ENCODE data around the gene MEI1.

DNA sequence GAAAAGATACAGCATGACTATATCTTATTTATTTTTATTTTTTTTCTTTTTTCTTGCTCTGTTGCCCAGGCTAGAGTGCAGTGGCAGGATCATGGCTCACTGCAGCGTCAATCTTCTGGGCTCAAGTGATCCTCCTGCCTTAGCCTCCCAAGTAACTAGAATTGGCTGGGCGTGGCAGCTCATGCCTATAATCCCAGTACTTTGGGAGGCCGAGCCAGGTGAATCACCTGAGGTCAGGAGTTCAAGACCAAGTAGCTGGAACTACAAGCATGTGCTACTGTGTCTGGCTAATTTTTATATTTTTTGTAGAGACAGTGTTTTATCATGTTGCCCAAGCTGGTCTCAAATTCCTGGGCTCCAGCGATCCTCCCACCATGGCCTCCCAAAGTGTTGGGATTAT, 72.9 kb downstream of the MEI1 start:
- TF ChIP-seq POLR2A (IDR thresholded peaks at IDR 0.05): no peak
- TF ChIP-seq, protein P1, sequence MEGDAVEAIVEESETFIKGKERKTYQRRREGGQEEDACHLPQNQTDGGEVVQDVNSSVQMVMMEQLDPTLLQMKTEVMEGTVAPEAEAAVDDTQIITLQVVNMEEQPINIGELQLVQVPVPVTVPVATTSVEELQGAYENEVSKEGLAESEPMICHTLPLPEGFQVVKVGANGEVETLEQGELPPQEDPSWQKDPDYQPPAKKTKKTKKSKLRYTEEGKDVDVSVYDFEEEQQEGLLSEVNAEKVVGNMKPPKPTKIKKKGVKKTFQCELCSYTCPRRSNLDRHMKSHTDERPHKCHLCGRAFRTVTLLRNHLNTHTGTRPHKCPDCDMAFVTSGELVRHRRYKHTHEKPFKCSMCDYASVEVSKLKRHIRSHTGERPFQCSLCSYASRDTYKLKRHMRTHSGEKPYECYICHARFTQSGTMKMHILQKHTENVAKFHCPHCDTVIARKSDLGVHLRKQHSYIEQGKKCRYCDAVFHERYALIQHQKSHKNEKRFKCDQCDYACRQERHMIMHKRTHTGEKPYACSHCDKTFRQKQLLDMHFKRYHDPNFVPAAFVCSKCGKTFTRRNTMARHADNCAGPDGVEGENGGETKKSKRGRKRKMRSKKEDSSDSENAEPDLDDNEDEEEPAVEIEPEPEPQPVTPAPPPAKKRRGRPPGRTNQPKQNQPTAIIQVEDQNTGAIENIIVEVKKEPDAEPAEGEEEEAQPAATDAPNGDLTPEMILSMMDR (IDR thresholded peaks at IDR 0.05): no peak
